Vagina (tissue), 2 donors: Measurements from ENCODE around the gene DNAH7. TPM values are rescaled to one million over a fixed set of nuclear protein-coding genes. Genes with fewer than 3 reads are reported as not detected.

Source experiments
- DNase-seq, 2 donors: peaks; one replicate each; pipeline ENCODE4 v3.0.0-alpha.2; 2017; ENCODE audit errors: extremely low spot score in 2 of 2
- H3K27ac ChIP-seq: fragments of 200-600 bp; sonication (generic); one replicate; pipeline ENCODE4 v1.5.1; 2019
- H3K27me3 ChIP-seq: fragments of 200-600 bp; sonication (generic); one replicate; pipeline ENCODE4 v1.5.1; 2019
- H3K36me3 ChIP-seq, 2 donors: fragments of 200-600 bp; sonication (generic); one replicate each; pipeline ENCODE4 v1.5.1; 2017 to 2019
- H3K4me1 ChIP-seq: fragments of 200-600 bp; sonication (generic); one replicate; pipeline ENCODE4 v1.5.1; 2019
- H3K4me3 ChIP-seq, 2 donors: fragments of 200-600 bp; sonication (generic); 1 replicate in 1 of 2; 2 replicates in 1 of 2; pipeline ENCODE4 v1.5.1; 2016 to 2019
- H3K9me3 ChIP-seq: fragments of 200-600 bp; sonication (generic); one replicate; pipeline ENCODE4 v1.5.1; 2019
- POLR2A ChIP-seq, 2 donors: fragments of 450-650 bp; IDR thresholded peaks; one replicate each; pipeline ENCODE4 v1.6.1; 2017; ENCODE audit warnings: antibody characterized with exemption in 2 of 2, mild to moderate bottlenecking in 2 of 2, moderate library complexity in 2 of 2
- POLR2AphosphoS5 ChIP-seq, 2 donors: sonication (generic); formaldehyde crosslinking; IDR thresholded peaks; one replicate each; pipeline ENCODE4 v1.9.0; 2017; ENCODE audit warnings: antibody characterized with exemption in 2 of 2, mild to moderate bottlenecking in 2 of 2, low read depth in 1 of 2; ENCODE audit not compliant: insufficient read depth in 1 of 2
- intact Hi-C: fragments of 100-400 bp; cut with DNase I; formaldehyde crosslinking; loops from one replicate; pipeline ENCODE4 v1.15.1; 2023
- total RNA-seq: library from RNA; depleted of rRNA; stranded (reverse); fragments of >200 nt; gene quantifications from one replicate; pipeline ENCODE4 v1.2.3, GENCODE V29; 2016
- TF ChIP-seq, protein P1 (sequence below), 3 experiments: fragments of 450-650 bp in 2 of 3; fragments of 200-600 bp in 1 of 3; sonication (generic) in 1 of 3; IDR thresholded peaks; one replicate each; pipeline ENCODE4 v1.5.1; 2017 to 2019; ENCODE audit warnings: antibody characterized with exemption in 3 of 3, mild to moderate bottlenecking in 2 of 3, moderate library complexity in 2 of 3

Gene DNAH7
- total RNA-seq, 1 donor from 2014 or later = 0.49 TPM

DNA sequence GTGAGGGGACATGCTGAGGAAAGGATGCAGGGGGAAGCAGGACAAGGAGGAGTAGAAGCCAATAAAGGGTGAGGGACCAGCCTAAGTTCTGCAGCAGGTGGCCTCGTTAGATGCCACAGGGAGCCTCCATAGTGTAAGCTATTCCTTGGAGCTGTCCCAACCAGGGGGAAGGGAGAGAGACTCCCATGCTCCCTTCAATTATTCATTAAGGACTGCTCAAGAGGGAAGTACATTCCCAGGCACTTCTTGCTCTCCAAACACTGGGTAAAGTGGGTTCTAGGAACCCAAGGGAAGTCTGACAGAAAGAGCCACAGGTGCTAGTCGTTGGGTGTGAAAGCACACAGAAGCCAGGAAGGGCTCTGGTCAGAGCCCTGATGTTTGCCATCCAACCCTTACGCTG, 217.9 kb downstream of the DNAH7 start:
- Histone ChIP-seq H3K4me1 (no peaks in the 10 kb centered on the region), H3K9me3 (no peaks in the 10 kb centered on the region), H3K4me3 (no peak overlapping the region), H3K27ac (no peak overlapping the region), H3K27me3 (no peaks in the 10 kb centered on the region), H3K36me3 (no peaks in the 10 kb centered on the region)
- no peak for DNase-seq
- intact Hi-C loops = no loop called here
- TF ChIP-seq, protein P1, sequence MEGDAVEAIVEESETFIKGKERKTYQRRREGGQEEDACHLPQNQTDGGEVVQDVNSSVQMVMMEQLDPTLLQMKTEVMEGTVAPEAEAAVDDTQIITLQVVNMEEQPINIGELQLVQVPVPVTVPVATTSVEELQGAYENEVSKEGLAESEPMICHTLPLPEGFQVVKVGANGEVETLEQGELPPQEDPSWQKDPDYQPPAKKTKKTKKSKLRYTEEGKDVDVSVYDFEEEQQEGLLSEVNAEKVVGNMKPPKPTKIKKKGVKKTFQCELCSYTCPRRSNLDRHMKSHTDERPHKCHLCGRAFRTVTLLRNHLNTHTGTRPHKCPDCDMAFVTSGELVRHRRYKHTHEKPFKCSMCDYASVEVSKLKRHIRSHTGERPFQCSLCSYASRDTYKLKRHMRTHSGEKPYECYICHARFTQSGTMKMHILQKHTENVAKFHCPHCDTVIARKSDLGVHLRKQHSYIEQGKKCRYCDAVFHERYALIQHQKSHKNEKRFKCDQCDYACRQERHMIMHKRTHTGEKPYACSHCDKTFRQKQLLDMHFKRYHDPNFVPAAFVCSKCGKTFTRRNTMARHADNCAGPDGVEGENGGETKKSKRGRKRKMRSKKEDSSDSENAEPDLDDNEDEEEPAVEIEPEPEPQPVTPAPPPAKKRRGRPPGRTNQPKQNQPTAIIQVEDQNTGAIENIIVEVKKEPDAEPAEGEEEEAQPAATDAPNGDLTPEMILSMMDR (IDR thresholded peaks at IDR 0.05) = no peak
- TF ChIP-seq POLR2A (IDR thresholded peaks at IDR 0.05) = no peak
- TF ChIP-seq POLR2AphosphoS5 (IDR thresholded peaks at IDR 0.05; ENCODE audit: insufficient read depth in 1 of 2, low read depth in 1 of 2) = no peak

DNA sequence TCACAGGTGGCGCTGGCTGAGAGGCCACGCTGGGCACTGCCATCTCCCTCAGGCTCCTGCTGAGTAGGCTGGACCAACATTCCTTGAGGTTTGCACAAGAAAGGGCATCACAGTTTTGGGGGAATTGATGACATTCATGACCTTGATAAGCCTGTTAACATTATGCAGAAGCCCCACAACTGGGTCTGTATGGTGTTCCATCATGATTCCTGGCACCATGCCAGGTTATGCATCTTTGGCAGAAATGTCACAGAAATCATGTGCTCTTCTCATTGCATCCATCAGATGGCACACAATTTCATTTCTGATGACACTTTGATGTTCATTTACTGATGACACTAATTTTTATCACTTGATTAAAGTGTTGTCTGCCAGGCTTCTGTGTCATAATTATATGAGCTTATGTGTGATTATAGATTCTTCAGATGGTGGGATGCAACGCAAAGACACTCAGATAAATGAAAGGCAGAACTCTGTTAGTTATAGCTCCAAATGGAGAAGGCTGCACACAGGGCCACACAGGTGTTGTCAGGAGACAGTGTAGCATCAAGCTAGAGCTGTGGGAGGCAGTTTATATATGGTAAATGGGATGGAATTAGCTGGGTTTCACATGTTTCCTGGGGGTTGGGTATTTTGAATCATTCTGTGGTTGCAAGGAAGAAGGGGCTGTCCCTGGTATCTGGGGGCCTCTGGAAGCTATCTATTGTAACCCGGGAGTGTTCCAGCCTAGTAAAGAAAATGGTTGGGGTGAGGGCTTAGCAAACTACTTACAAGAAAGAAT, 220.3 kb downstream of the DNAH7 start:
- no peak for DNase-seq
- Histone ChIP-seq H3K27me3 (no peaks in the 10 kb centered on the region), H3K27ac (no peak overlapping the region), H3K4me3 (no peak overlapping the region), H3K4me1 (no peaks in the 10 kb centered on the region), H3K36me3 (no peaks in the 10 kb centered on the region), H3K9me3 (no peaks in the 10 kb centered on the region)
- intact Hi-C loops = no loop called here
- TF ChIP-seq POLR2A (IDR thresholded peaks at IDR 0.05) (no peak), POLR2AphosphoS5 (IDR thresholded peaks at IDR 0.05; ENCODE audit: insufficient read depth in 1 of 2, low read depth in 1 of 2) (no peak)
- TF ChIP-seq, protein P1 (IDR thresholded peaks at IDR 0.05) = no peak

DNA sequence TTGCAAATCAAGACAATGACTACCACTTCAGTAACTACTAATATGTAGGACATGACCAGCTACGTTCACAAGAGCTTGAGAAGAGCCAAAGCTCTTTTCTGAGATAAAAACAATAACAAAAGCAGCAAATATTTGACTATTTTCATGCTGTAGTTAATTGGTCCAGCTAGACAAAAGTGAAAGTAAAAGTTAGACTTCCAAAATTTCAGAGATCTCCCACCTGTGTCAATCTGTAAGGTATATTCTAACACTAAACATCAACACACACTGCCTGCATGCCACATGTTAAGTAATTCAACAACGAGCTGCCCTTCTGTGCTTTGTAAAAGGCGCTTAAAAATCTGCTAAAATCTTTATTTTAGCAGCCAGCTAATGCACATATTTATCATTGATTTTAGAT, 225.7 kb downstream of the DNAH7 start:
- H3K27me3 ChIP-seq = no peaks in the 10 kb centered on the region
- no peak overlapping the region for H3K4me3 ChIP-seq
- H3K4me1 ChIP-seq = no peaks in the 10 kb centered on the region
- no peak overlapping the region for H3K27ac ChIP-seq
- TF ChIP-seq, protein P1 (IDR thresholded peaks at IDR 0.05) = no peak
- TF ChIP-seq POLR2A (IDR thresholded peaks at IDR 0.05) (no peak), POLR2AphosphoS5 (IDR thresholded peaks at IDR 0.05; ENCODE audit: insufficient read depth in 1 of 2, low read depth in 1 of 2) (no peak)
- intact Hi-C loops = no loop called here
- no peaks in the 10 kb centered on the region for H3K9me3 ChIP-seq
- H3K36me3 ChIP-seq = no peaks in the 10 kb centered on the region
- no peak for DNase-seq

DNA sequence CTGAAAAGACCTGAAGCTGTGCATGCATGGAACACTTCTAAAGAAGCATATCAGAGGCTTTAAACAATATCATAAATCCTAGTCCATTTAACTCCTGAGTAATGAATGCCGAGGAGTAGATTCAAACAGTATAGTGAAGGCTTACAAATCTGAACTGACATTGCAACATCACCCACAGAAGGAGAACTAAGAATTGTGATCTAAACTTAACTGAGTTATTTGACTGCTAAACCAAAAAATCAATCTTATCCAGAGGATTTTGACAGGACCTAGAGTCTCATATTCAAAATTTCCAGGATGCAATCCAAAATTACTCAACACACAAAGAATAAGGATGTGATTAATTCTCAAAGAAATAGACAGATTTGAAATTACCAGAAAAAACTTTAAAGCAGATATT, 230.6 kb downstream of the DNAH7 start:
- intact Hi-C loops = no loop called here
- Histone ChIP-seq H3K4me1 (no peaks in the 10 kb centered on the region), H3K4me3 (no peak overlapping the region), H3K36me3 (no peaks in the 10 kb centered on the region), H3K27me3 (no peaks in the 10 kb centered on the region), H3K9me3 (no peaks in the 10 kb centered on the region), H3K27ac (no peak overlapping the region)
- TF ChIP-seq POLR2AphosphoS5 (IDR thresholded peaks at IDR 0.05; ENCODE audit: insufficient read depth in 1 of 2, low read depth in 1 of 2) = no peak
- TF ChIP-seq POLR2A (IDR thresholded peaks at IDR 0.05) = no peak
- TF ChIP-seq, protein P1 (IDR thresholded peaks at IDR 0.05) = no peak
- DNase-seq = no peak

DNA sequence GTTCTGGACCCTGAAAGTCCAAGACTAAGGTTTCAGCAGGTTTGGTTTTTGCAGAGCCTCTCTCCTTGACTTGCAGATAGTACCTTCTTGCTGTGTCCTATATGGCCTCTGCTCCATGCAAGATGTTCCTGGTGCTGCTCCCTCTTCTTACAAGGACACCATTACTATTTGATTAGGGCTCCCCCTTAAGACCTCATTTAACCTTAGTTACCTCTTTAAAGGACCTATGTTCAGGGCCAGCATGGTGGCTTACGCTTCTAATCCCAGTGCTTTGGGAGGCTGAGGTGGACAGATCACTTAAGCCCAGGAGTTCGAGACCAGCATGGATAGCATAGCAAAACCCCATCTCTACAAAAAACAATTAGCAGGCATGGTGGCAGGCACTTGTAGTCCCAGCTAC, 232.6 kb downstream of the DNAH7 start:
- TF ChIP-seq POLR2AphosphoS5 (IDR thresholded peaks at IDR 0.05; ENCODE audit: insufficient read depth in 1 of 2, low read depth in 1 of 2) (no peak), POLR2A (IDR thresholded peaks at IDR 0.05) (no peak)
- TF ChIP-seq, protein P1 (IDR thresholded peaks at IDR 0.05) = no peak
- Histone ChIP-seq H3K9me3 (no peaks in the 10 kb centered on the region), H3K4me3 (no peak overlapping the region), H3K27me3 (no peaks in the 10 kb centered on the region), H3K27ac (no peak overlapping the region), H3K4me1 (no peaks in the 10 kb centered on the region), H3K36me3 (no peaks in the 10 kb centered on the region)
- intact Hi-C loops = no loop called here
- DNase-seq = no peak
